HG02973 (cell line): ENCODE data around the gene ABCC11.
"Not testable (repeated sequence)": the region's sequence is repeated elsewhere in the genome, so short reads cannot be mapped to it uniquely, and the experiment has no call there.

Experiments
- ATAC-seq: cut with Tn5 transposase; IDR thresholded peaks from one replicate; pipeline ENCODE4 v1.9.1; 2021; ENCODE audit warnings: moderate library complexity; ENCODE audit not compliant: unreplicated experiment

ABCC11 gene

GRCh38 chr16:48204825-48205151 is 42.6 kb downstream of the ABCC11 start:
- ATAC-seq, result no peak

DNA sequence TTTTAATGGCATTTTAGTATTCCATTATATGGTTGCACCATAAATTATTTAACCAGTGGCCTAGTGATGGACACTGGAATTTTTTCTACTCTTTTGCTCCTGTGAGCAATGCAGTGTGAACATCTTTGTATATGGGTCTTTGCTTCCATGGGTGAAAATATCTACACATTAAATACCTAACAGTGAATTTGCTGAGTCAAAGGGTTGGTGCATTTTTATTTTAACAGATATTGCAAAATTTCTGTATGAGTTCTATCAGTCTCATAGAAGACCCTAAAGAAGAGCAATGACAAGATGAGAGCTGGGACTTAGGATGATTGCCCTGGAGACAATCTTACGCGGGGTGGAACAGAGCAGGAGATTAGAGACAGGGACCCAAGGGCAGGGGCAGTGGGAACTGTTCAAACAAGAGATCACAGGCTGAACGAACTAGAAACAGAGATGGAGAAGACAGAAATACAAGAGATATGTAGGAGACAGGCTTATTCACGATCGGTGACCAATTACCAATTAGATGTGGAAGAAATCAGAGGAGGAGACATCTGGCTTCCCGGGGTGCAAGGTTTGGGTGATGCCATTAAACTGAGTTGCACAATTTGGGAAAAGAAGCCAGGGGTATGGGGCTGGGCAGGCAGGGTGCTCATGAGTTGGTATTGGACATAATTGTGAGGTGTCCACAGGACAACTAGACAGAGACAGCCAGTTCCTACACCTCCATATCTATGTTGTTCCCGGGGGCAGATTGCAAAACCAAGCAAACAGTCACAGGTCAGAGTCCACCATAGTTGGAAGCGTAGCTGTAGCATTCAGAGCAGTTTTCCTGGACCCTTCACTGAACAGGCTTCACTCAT is 43.1 kb downstream of the ABCC11 start:
- ATAC-seq, result no peak

DNA sequence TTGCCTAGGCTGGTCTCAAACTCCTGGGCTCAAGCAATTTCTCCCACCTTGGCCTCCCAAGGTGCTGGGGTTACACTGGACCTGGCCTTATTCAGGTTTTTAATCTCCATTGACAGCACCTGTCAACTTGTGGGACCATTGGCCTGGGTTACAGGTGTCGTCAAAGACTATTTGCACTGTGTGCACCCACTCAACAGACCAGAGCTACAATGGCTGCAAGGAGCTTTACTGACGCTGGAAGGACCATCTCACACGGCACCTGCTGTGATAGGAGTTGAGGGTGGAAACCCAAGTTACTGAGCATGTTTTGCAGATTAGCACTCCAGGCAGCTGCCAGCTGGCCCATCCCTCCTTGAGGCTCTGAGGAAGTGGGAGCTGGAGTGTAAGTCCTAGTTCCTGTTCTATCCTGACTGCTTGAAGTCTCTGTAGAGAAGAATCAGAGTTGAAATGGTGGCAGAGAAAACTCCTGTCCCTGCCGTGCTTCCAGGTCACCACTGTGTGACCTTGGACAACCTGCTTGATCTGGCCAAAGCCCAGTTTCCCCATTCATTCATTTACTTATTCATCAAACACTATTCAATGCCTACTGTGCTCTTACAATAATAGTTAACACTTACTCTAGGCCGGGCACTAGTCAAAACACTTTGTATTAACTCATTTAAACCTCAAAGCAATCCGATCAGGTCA is 45.7 kb downstream of the ABCC11 start:
- ATAC-seq, result no peak

DNA sequence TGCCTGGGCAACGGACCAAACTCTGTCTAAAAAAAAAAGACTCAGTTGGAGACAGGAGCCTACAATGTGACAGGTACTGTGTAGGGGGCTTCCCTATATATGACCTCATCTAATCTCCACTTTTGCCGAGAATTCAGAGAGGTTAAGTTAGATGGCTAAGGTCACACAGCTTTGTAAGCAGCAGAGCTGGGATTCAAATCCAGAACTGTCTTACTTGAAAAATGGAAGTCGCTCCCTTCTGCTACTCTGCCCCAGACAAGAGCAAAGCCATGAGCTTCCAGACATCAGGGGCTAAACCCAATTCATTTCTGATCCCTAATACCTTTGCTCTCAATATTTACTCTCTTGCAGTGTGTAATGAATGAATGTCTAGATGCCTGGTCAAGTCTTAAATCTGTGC is 50.0 kb downstream of the ABCC11 start:
- no peak for ATAC-seq

DNA sequence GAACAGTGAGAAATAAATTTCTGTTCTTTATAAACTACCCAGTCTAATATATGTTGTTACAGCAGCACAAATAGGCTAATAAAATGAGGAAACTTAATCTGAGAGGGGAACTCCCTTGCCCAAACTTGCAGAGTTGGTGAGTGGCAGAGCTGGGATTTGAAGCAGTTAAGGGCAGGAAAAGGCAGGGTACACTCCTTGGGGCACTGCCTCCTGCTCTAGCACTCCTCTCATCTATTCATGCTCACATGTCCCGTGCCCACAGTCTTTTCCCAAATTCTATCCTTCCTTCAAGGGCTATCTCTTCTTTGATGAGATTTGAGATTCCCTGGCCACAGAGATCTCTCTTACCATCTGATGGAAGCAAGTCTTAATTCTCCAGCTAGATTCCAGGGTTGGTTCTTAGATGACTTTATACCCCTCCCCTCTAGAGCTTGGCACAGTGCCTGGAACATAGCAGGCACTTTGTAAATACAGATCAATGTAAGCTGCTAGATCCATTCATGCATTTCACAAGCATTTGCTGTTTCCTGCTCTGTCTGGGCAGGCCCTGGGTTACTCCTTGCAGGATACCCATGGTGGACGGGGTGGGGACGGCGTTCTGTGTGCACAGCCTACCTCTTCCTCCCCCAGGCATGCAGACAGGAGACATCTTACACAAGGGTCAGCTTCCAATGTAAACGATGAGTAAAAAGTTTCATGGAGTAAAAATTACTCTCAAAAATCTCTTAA is 52.3 kb downstream of the ABCC11 start:
- no peak for ATAC-seq

- ATAC-seq, result no peak
Observed at GRCh38 chr16:48193846-48194245, 53.5 kb downstream of the ABCC11 start.

GRCh38 chr16:48188449-48189102 is 58.8 kb downstream of the ABCC11 start:
- ATAC-seq, result peak; percentile 97

DNA sequence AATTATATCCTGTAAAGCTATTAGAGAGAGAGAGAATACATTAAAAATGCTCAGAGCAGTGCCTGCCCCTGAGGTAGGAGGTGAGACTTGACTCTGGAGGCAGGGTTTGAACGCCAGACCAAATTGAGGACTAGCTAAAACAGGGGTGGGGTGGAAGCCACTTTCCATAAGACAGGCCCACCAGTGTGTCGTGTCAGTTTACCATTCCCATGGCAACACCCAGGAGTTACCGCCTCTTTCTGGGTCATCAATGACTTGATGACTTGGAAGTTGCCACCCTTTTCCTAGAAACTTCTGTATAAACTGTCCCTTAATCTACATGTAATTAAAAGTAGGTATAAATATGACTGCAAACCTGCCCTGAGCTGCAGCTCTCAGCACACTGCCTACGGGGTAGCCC is 59.6 kb downstream of the ABCC11 start:
- no peak for ATAC-seq

DNA sequence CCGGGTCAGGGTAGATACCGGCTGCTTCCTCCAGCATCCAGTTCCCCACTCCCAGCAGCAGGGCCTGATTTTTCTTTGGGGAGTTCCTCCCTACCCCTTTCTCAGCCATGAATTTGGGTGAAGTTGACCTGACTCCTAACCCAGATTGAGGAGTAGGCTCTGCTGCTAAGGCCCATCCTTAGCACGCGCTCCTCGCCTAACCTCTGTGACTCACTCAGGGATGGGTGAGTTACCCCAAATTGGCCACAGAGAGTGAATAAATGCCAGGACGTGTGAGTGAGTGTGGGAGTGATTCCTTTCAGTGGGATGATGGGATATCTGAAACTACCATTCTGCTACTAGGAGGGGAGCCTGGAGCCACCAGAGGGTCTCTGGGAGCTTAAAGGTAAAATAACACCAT is 62.7 kb downstream of the ABCC11 start:
- ATAC-seq, result no peak

DNA sequence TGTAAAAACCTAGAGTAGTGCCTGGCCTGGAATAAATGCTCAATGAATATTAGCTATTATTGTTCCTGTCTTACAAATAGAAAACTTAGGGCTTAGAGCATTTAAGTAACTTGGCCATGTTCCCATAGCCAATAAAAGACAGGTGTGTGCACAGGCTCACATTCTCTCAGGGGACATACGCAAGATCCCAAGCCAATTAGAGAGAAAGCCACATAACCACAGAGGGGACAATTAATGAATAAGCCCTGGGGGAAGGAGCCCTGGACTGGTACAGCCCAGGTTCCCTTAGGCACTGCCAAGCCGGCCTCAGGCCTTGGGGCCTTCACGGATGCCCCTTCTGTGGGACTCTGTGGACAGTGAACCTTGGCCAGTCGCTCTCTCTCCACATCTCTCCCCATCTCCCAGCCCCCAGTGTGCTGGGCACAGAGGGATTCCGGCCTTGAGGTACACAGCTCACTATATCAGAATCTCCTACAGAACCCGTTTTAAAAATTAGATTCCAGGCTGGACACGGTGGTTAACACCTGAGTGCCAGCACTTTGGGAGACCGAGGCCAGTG is 64.3 kb downstream of the ABCC11 start:
- ATAC-seq, result no peak

GRCh38 chr16:48181746-48182520 is 65.4 kb downstream of the ABCC11 start:
- ATAC-seq, result not testable (repeated sequence)

DNA sequence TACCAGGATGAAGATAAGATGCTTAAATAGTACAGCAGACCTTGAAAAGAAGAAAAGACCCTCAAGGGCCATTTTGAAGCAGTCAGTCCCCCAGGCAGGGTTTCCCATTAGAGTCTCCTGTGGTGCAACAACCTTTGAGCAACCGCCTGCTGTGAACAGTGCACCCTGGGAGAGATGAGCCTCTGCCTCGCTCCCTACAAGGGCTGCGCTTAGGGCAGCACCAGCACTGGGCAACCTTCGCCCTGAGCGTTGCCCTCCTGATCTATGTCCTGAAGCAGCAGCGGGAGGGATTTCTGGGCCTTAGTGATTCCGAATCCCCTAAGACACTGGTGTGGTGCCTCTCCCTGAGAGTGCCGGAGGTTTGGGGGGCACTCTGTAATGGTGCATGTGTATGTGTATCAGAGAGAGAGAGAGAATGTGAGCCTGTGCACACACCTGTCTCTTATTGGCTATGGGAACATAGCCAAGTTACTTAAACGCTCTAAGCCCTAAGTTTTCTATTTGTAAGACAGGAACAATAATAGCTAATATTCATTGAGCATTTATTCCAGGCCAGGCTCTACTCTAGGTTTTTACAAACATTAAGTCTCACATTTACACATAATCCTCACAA is 66.4 kb downstream of the ABCC11 start:
- no peak for ATAC-seq

DNA sequence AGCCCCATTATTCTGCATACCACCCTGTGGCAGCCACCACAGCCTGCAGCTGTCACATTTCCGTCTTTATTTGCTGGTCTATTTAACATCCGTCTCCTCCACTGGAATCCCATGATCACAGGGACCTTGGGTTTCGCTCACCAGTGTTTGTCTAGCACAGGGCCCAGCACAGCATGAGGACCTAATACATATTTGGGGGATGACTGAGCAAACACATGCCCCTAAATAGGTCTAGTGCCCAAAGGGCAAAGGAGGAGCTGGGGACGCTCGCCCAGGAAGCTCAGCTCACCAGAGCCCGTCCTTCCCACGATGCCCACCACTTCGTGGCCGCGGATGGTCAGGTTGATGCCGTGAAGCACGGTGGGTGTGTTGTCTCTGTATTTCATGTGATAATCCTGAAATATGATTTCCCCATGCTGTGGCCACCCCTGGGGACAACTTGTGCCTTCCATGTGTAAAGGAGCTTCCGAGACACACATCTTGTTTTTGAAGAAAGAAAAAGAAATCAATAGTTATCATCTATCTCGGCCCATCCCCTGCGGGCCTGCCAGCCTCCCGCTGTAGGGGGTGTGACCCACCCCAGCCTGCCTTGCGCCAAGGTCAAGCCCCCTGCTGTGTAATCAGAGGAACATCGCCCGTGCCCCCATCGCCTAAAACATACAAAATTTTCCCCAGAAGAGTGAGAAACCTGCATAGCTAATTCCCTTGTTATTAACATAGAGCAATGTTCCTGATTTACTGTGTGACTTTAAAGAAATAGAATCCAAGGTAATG is 70.5 kb downstream of the ABCC11 start:
- no peak for ATAC-seq

GRCh38 chr16:48173889-48174288 is 73.5 kb downstream of the ABCC11 start:
- no peak for ATAC-seq

DNA sequence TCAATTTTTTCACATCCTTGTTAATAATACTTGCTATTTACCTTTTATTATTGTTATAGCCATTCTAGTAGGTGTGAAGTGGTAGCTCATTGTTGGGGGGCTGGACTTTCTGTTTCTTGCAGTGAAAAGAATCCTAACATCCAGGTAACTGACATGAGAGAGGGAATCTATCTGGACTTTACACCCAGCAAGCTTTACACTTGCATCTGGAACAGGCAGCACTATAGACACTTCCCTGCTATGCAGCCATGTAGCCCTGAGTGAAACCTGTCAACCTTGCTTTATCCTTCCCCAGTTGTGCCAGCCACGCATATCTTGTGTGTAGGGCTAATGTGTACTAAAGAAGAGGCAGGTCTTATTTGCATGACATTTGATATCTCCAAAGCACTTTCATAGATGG is 74.7 kb downstream of the ABCC11 start:
- no peak for ATAC-seq

DNA sequence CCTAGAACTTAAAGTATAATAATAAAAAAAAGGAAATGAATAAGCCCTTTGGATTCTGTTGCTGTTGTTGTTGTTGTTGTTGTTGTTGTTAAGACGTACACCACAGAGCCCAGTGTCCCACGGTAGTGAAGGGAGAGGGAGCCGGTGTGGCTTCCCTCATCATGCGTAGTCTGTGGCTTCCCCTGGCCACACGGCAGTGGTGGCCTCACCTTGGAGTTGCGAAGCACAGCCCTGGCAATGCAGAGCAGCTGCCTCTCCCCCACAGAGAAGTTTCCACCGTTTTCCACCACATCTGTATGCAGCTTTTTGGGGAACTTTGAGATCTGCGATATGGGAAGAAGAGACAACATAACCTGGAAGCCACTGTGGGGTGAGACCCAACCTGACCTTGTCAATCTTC is 77.4 kb downstream of the ABCC11 start:
- ATAC-seq, result no peak

- ATAC-seq, result no peak
Observed at GRCh38 chr16:48168075-48168474, 79.3 kb downstream of the ABCC11 start.

DNA sequence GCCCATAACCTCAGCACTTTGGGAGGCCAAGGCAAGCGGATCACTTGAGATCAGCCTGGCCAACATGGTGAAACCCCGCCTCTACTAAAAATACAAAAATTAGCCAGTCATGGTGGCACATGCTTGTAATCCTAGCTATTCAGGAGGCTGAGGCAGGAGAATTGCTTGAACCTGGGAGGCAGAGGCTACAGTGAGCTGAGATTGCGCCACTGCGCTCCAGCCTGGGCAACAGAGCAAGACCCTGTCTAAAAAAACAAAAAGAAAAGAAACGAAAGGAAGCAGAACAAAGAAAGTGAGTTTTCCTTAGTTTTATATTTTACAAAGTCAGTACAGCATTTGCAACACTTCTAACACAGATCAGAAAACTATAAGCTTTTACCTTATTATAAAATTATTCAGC is 80.7 kb downstream of the ABCC11 start:
- not testable (repeated sequence) for ATAC-seq

DNA sequence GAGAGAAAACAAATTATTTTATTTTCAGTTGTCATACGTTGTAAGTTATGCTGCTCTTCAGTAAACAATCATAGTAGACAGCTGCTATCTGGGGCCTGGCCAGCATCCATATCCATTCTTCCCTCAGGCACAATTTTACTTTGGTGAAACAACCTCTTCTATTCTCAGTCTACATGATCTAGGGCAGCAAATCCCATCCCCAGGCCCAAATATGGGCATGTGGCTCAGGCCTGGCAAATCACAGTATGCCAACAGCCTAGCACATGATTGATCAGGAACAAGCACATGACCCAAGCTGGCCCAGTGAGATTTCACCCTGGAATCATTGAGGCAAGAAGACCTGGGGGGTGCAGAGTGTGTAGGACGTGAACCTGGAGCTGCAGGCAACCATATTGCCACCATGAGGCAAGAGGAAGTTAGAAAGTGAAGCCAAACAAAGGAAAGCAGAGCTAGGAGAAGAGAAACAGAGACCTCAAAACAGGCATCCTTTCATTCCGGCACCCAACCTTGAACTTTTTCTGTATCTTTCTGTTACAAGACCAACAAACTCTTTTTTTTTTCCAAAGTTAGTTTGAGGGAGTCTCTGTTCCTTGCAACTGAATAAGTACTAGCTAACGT is 81.3 kb downstream of the ABCC11 start:
- no peak for ATAC-seq
